ENCODE measurements around the gene PGAP2.

The PGAP2 gene

GRCh38 chr11:3867209-3868091 lies 59.1 kb downstream of the PGAP2 start:
- TF ChIP-seq EZH2phosphoT487 (conservative IDR thresholded peaks at IDR 0.05; ENCODE audit: low read length) (no peak), CTCF (IDR thresholded peaks at IDR 0.05; ENCODE audit: insufficient read depth, low read length, poor library complexity, severe bottlenecking) (no peak)
- Histone ChIP-seq H3K36me3 (ENCODE audit: low read length) (no peaks in the 10 kb centered on the region), H3K9ac (ENCODE audit: low read length) (no peak overlapping the region), H3K9me3 (ENCODE audit: insufficient read depth, low read length) (no peaks in the 10 kb centered on the region), H3K27ac (ENCODE audit: low read depth, low read length) (no peak overlapping the region), H2AFZ (ENCODE audit: low read depth, low read length, severe bottlenecking) (no peak overlapping the region), H3K4me2 (ENCODE audit: low read depth, low read length, poor library complexity, severe bottlenecking) (no peak overlapping the region), H3K9me2 (replicated peaks; ENCODE audit: insufficient read depth, low read length) (no peaks in the 10 kb centered on the region), H3K27me3 (ENCODE audit: low read length) (no peaks in the 10 kb centered on the region), H3K4me3 (ENCODE audit: insufficient read depth, low read length, poor library complexity, severe bottlenecking) (no peak overlapping the region), H3K79me2 (ENCODE audit: insufficient read depth, low read length) (peaks cover 14% of the 10 kb centered on the region; the same call in 1 of the 2 replicates), H3F3A (ENCODE audit: insufficient read depth) (no peaks in the 10 kb centered on the region), H4K20me1 (ENCODE audit: low read depth, low read length) (no peaks in the 10 kb centered on the region)

DNA sequence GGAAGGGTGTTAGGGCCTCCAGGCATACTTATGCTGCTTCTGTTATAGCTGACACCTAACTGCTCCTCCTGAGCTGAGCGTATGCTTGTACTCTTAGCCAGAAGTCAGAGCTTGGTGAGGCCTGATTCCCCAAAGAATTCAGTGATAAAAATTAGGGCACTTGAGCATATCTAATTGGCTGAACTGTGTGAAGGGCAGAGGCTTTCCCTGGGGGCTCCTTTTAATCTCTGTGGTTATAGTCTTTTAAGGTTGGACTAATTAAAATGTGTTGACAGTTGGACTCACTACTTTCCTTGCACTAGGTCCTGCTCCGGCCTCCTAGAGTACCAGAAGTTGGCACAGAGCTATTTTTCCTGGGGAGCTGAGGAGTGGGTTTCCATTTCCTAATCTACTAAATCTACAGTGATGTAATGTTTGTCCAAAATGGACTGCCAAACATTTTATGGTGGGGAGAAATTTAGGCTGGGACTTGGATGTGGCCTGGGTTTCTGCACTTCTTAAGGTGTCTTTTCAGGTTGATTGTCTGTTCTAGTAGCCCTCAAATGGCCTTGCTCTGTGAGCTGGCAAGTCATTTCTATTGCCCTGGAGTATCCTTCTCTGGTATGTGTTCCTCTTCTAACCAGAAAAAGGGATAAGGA lies 65.5 kb downstream of the PGAP2 start:
- Histone ChIP-seq H3K9me2 (replicated peaks; ENCODE audit: insufficient read depth, low read length) (no peaks in the 10 kb centered on the region), H3K9me3 (ENCODE audit: insufficient read depth, low read length) (no peaks in the 10 kb centered on the region), H3K4me3 (ENCODE audit: insufficient read depth, low read length, poor library complexity, severe bottlenecking) (no peak overlapping the region), H3K79me2 (ENCODE audit: insufficient read depth, low read length) (peaks cover 3% of the 10 kb centered on the region), H3K27ac (ENCODE audit: low read depth, low read length) (no peak overlapping the region), H4K20me1 (ENCODE audit: low read depth, low read length) (peaks cover 11% of the 10 kb centered on the region; the same call in 1 of the 2 replicates), H3K27me3 (ENCODE audit: low read length) (no peaks in the 10 kb centered on the region), H3F3A (ENCODE audit: insufficient read depth) (no peaks in the 10 kb centered on the region), H2AFZ (ENCODE audit: low read depth, low read length, severe bottlenecking) (no peak overlapping the region), H3K4me2 (ENCODE audit: low read depth, low read length, poor library complexity, severe bottlenecking) (no peak overlapping the region), H3K36me3 (ENCODE audit: low read length) (no peaks in the 10 kb centered on the region), H3K9ac (ENCODE audit: low read length) (no peak overlapping the region)
- no peak for TF ChIP-seq CTCF (IDR thresholded peaks at IDR 0.05; ENCODE audit: insufficient read depth, low read length, poor library complexity, severe bottlenecking)
- no peak for TF ChIP-seq EZH2phosphoT487 (conservative IDR thresholded peaks at IDR 0.05; ENCODE audit: low read length)
